8988T (cell line): ENCODE results near the gene YES1.
"Not testable (repeated sequence)": the region's sequence is repeated elsewhere in the genome, so short reads cannot be mapped to it uniquely, and the experiment has no call there.

Source experiments
- DNase-seq: peaks from one replicate; pipeline ENCODE4 v3.0.0; 2011

The YES1 gene

DNA sequence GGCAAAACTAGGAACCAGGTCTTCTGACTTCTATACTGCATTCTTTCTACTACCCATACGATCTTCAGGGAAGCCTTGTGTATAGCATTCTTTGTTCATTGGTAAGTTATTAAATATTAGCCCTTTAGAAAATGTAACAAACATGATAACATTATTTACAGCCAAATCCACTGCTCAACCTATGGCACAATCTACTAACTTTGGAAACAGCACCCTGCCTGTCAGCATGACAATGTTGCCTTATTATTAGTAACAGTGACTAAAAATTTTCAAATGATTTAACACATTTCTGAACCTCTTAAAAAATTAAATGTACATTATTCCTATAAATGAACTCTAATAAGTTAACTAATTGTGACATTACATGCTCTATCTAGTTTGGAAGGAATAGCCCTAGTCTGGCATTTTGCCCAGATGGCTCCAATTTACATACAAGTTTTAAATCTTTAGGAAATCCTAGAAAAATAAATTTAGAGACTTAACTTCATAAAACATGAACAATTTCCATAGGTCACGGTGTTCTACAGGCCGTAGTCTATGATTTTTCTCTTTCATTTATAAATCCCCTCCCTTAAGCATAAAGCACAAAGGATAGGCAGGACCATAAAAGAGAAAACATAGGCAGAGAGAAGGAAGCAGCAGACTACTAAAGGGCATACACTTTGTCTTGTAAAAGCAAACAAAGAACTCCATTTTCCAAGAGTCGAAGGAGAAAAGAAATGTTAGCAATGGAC lies 33.7 kb downstream of the YES1 start:
- DNase-seq: no peak

DNA sequence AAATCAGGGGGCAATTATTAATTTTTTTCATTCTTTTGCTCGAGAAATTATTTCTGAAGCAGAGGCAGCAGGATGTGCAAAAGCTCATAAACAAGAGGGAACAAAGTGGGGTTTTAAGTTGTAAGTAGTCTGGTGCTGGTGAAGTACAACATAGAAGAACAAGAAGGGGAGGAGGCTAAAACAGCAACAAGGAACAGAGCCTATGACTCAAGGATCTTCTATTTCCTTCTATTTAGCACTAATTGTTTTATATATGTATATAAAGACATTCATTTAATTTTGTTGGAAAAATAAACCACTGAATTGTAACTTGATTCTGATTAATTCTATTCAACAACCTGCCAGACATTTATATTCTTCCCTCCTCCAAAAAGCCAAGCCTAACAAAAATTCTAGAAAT lies 35.0 kb downstream of the YES1 start:
- no peak for DNase-seq

DNA sequence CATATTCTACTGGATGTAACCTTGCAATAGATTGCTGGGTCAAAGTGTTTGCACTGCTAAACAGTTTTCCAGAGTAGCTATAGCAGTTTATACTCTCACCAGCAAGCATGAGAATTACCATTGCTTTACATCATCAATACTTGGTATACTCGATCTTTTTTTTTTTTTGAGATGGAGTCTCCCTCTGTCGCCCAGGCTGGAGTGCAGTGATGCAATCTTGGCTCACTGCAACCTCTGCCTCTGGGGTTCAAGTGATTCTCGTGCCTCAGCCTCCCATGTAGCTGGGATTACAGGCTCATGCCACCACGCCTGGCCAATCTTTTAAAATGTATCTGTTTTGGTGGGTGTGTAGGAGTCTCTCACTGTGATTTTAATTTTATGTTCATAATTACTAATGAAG lies 36.0 kb downstream of the YES1 start:
- not testable (repeated sequence) for DNase-seq

DNA sequence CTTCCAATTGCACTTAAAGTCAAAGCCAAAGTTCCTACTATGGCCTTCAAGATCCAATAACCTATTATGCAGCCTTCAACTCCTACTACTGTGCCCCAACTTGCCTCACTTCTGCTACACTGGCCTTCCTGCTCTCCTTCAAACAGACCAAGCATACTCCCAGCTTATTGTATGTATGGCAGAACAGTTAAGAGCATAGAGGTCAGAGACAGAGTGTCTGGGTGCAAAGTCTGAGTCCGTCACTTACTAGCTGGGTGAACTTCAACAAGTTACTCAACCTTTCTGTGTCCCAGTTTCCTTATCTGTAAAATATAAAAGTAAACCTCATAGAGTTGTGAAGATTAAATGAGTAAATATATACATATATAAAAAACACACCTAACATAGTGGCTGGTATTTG lies 37.2 kb downstream of the YES1 start:
- DNase-seq: no peak

DNA sequence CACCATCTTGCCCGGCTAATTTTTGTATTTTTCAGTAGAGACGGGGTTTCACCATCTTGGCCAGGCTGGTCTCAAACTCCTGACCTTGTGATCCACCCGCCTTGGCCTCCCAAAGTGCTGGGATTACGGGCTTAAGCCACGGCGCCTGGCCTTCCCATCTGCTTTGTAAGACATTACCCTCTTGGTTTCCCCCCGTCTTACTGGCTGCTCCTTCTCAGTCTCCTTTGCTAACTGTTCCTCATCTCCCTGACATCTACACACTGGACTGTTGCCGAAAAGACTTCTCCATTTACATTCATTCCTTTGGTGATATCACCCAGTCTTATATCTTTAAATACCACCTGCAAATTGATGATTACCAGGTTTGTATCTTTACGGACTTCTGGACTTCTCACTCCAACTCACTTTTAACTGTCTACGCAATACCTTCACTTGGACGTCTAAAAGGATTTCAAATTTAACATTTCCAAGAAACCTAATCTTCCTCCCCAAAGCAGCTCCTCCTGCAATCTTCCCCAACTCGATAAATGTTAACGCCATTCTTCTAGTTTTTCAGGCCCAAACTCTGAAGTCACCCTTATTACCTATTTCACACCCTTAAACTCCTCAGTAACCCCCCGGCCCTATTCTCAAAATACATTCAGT lies 37.9 kb downstream of the YES1 start:
- no peak for DNase-seq

DNA sequence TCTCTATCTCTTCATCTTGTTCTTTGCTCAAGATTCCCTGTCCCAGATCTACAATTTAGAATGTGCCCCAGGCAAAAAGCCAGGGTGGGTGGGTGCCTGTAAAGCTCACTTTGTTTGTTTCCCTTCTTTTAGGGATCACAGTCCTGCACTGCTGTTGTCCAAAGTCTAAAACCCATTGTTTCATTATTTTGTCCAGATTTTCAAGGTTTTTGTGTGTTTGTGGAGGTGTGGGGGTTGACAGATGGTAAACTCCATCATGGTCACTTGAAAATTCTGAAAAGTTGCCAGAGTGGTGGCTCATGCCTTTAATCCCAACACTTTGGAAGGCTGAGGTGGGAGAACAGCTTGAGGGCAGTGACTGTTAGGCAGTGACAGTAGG lies 41.5 kb downstream of the YES1 start:
- DNase-seq: no peak

DNA sequence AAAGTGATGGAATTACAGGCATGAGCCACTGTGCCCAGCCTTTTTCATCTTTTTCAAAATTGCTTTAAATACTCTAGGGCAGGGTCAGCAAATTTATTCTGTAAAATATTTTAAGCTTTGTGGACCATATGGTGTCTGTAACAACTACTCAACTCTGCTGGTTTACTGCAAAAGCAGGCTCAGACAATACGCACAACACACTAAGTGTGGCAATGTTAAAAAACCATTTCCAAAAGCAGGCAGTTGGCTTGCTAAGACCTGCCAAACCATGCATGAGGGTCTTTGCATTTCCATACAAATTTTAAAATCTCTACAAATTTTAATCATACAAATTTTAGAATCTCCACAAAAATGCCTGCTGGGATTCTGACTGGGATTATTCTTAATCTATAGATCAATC lies 44.1 kb downstream of the YES1 start:
- no peak for DNase-seq

DNA sequence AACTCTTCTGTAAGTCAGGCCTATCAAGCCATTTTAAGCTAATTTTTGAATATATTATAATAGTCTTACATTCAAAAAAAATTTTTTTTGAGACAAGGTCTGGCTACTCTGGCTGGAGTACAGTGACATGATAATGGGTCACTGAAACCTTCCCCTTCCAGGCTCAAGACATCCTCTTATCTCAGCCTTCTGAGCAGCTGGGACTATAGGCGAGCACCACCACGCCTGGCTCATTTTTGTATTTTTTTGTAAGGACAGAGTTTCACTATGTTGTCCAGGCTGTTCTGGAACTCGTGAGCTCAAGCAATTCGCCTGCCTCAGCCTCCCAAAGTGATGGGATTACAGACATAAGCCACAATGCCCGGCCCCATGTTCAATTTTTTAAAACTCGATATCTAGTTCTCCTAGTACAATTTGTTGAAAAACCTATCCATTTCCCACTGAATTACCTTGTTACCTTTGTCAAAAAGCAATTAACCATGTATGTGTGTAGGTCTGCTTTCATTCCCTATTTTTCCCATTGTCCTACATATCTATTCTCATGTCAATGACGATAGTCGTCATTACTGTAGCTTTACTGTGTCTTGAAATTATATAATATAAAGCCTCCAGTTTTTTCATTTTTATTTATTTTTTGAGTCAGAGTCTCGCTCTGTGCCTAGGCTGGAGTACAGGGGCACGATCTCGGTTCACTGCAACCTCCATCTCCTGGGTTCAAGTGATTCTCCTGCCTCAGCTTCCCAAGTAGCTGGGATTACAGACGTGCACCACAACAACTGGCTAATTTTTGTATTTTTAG lies 44.8 kb downstream of the YES1 start:
- DNase-seq: no peak

DNA sequence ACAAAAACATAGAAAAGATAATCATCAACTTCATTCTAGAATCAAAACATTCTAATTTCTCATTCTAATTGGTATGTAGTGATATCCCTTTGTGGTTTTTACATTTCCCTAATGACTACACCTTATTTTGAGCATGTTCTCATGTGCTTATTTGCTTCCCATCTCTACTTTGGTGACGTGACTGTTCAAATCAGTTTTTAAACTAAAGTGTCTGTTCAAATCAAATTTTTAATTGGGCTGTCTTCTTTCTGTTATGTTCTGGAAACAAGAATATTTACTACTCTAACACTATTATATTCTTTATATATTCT lies 45.5 kb downstream of the YES1 start:
- DNase-seq: no peak

DNA sequence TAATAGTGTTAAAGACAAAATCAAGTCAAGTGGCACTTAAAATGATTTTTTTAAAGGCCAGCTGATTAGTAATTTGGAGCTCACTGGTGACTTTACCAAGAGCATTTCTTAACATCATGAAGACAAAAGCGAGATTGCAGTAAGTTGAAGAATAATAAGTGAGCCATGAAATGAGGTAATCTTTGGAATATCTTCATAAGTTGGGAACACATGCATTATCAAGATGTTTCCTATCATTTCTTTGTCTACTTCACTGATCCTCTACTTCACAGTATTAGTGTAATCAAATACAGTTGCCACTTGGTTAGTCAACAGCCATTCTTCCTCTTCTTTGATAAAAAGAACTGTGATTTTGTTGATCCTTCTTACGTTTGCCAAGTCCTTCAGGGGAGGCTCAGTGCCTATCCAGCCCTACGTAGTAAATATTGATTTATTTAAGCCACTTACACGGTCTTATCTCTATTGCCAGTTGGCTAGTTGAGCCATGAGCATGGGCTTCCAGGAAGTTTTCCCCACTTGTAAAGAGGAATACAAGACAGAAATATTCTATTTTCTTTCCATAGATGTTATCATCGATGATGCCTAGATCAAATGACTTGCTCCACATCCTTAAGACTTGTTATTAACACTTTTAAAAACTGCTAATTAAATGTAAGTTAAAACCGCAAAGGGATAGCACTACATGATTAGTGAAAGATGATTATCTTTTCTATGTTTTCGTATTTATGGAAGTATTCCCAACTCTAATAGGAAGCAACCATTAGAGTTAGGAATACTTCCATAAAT lies 46.1 kb downstream of the YES1 start:
- DNase-seq: no peak

DNA sequence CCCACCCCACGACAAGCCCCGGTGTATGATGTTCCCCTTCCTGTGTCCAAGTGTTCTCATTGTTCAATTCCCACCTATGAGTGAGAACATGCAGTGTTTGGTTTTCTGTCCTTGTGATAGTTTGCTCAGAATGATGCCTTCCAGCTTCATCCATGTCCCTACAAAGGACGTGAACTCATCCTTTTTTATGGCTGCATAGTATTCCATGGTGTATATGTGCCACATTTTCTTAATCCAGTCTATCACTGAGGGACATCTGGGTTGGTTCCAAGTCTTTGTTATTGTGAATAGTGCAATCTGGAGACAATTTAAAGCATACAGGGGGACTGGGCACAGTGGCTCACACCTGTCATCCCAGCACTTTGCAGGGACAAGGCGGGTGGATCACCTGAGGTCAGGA lies 52.2 kb downstream of the YES1 start:
- not testable (repeated sequence) for DNase-seq

DNA sequence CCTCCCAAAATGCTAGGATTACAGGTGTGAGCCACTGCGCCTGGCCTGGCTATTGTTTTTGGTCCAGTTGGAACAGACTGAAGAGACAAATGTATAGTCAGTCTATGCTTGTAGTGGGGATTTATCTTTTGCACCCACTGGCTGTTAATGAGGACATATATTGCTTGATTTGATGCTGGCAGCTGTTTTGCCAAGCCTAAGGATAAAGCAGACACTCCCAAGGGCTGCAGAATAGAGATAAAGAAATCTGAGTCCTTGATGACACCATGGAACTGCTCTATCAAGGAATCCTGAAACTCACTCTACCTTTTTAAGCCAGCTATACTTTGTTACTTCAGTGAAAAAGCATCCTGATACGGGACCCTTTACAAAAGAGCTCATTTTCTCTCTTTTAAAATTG lies 56.5 kb downstream of the YES1 start:
- DNase-seq: no peak

DNA sequence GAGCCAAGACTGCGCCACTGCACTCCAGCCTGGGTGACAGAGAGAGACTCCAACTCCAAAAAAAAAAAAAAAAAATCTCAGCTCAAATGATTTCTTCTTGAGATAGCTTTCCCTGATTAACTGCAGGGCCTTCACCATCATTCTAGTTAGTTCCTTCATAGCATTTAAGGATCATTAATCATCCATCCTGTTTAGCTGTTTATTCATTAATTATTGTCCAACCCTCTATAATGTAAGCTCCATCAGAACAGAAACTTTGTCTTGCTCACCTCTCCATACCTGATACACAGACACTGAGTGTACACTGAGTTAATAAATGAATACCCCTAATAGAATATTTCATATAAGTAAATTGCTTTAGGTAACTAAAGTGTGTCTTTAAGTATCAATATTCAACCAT lies 57.4 kb downstream of the YES1 start:
- no peak for DNase-seq

DNA sequence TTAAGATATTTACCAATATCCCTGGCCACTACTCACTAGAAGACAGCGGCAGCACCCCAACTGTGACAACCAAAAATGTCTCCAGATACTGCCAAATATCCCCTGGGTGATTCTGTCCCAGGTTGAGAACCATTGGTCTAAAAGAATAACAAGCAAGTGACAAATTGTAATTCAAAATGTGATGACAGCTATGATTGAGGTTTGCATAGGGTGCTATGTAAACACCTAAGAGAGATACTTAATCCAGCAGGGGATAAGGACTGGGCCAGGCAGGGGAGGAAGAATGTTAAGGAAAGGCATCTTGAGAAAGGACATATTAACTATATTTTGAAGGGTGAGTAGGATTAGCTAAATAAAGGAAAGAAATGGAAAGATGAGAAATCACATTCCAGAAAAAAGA lies 61.6 kb downstream of the YES1 start:
- no peak for DNase-seq

DNA sequence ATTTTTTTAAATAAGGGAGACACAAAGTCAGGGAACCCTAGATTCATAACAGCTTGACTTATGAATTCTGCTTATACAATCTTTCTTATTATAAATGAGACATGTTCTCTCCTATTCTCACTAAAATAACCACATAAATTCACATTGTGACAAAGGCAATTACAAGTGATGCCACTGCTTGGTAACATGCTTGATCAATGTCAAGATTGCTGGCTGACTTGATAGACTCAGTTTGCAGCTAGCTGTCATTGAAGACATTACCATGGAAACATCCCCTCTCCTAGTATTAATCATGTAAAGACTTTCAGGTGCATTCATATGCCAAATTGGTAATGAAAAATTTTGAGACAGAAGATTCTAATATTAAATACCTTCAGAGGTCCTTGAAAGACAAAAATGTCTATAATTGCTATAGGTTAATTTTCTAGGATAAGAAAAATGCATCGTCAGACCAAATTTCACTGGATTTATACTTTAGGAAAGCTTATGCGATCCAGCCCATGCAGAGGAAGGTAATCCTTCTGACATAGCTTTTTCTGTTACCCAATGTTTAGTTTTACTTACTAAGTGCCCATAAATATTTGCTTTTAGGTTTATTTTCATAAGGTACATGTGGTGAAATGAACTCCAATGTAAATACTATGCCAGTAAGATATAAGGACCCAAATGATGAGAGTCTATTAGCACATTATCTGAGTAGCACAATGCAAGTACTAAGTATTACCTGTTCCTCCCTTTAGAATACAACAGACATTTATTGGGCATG lies 67.0 kb downstream of the YES1 start:
- DNase-seq: no peak

DNA sequence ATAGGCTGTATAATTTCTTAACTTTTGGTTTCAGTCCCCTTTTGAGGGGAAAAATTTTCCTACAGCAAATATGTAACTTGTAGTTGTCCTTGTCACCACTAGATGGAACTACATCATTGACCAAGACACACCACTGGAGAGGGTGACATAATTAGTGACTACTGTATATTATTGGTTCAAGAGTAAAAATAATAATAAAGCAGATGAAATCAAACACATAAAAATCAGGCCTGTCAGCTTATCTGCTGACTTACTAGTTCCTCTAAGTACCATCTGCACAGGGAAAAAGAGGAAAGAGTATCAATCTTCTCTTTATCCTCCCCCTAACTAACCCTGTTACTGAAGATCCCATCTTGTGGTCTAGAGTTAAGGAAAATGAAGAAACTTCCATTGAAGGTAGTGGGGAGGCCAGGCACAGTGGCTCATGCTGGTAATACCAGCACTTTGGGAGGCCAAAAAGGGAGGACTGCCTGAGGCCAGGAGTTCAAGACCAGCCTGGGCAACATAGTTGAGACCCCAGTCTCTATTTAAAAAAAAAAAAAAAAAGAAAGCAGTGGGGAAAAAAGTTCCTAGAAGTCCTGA lies 70.0 kb downstream of the YES1 start:
- peak; percentile 28 for DNase-seq

DNA sequence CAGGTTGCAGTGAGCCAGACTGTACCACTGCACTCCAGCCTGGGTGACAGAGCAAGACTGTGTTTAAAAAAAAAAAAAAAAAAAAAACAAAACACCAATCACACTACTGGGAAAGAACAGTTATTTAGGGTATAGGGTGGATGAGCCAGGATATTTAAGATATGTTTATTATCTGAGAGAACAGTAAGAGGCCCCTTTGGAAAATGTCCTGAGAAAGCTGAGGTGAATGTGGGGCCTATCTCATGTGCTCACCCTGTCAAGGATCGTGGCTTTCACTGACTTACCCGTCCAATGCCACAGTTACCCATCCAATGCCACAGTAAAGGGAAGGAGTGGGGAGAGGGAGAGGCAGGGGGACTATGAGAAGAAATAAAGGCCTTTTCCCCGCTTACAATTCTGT lies 79.7 kb downstream of the YES1 start:
- DNase-seq: no peak

DNA sequence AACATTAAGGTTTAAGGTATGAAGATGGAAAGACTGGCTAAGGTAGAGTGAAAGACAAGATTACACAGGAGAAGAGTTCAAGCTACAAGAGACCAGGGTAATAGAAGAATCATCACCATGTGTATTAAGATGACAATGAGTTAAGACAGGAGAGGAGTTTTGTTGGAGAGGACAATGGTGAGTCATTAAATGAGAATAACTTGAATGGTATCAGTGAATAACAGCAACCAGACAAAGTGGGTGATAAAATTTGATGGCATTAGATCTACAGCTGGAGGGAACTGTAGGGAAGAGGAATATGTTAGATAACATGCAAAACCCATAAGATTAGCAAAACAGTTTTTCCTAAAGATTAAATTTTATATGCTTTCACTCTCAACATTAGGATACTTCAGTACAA lies 80.9 kb downstream of the YES1 start:
- no peak for DNase-seq

DNA sequence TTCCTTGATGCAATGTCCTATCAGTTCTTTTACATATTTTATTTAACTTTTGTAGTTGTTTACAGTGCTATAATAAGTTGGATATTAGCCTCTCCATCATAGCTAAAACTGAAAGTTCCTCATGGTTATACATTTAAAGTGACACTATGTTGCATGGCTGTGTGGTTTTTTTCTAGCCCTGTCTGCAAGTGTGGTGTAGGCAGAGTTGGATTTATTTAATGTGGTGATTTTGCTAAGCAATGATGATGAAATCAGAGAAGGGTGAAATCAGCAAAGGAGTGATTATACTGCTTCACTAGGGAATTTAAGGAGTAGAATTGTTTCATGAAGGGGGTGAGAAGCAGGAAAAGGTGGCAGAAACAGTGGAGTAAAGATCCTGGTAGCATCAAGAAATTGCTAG lies 81.3 kb downstream of the YES1 start:
- DNase-seq: no peak

DNA sequence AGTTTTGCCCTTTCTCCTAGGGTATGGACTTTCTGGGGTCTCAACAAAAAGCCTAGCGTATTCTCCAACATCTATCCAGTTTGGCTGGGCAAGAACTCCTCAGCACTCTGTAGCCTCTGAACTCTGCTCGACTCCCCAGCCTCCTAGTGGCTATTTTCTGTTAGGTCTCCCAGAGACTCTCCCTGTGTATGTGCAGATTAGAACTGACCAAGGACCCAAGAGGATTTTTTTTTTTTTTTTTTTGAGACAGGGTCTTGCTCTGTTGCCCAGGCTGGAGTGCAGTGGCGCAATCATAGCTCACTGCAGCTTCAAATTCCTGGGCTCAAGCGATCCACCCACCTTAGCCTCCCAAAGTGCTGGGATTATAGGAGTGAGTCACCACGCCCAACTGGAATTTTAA lies 81.9 kb downstream of the YES1 start:
- DNase-seq: not testable (repeated sequence)

DNA sequence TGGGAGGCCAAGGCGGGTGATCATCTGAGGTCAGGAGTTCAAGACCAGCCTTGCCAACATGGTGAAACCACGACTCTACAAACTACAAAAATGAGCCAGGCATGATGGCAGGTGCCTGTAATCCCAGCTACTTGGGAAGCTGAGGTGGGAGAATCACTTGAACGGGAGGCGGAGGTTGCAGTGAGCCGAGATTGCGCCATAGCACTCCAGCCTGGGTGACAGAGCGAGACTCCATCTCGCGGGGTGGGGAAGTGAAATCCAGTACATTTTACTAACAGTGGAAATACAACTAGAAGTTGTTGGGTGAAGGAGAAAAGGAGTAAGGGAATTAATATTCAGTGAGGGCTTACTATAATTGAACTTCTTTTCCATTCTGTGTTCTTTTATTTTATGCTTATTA lies 86.4 kb downstream of the YES1 start:
- no peak for DNase-seq

DNA sequence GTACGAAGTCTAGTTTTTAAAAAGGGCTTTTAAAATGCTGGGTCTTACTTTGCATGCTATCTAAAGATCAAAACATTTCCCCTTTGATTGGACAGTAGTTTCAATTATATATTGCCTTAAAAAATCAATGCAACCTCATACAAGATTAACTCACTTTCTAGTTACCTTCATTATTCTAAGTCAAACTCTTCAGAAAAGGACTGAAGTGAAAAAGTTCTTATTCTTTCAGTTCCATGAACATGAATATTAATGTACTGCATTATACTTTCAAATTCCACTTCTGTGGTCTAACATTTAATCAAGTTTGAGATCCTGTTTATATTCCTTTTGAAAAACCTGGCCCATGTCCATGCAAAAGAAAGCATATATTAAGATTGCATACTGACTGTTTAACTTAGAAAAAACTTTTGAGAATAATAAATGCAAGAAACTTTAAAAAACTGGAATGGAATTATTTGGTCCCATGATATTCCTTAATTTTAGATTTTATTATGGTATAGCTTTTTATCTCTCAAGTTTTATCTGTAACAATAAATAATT lies 88.4 kb downstream of the YES1 start:
- DNase-seq: no peak
